HepG2 (cell line): ENCODE measurements around the gene WDR93. TPM values are rescaled to one million over a fixed set of nuclear protein-coding genes. Genes with fewer than 3 reads are reported as not detected.
A peak's percentile ranks its signal among the peaks of the same experiment; 100 is the strongest.

Experiments
- MAFF ChIP-seq: IDR thresholded peaks from 2 replicates; pipeline ENCODE4 v1.6.1; 2011; ENCODE audit warnings: low read depth, low read length, improper control_type of control experiment
- POGZ ChIP-seq: sonication (generic); formaldehyde crosslinking; IDR thresholded peaks from 2 replicates; pipeline ENCODE4 v1.4.0; 2020; ENCODE audit warnings: mild to moderate bottlenecking, missing genetic modification reagents
- RARG ChIP-seq: sonication (generic); formaldehyde crosslinking; IDR thresholded peaks from 2 replicates; pipeline ENCODE4 v1.4.0; 2020; ENCODE audit warnings: low read depth, mild to moderate bottlenecking, missing genetic modification reagents
- SIN3A ChIP-seq: IDR thresholded peaks from 2 replicates; pipeline ENCODE4 v1.6.1; 2011; ENCODE audit warnings: low read depth, mild to moderate bottlenecking, control low read depth, low read length, borderline replicate concordance
- SOX6 ChIP-seq, 2 experiments: fragments of 450-650 bp in 1 of 2; sonication (generic) in 1 of 2; formaldehyde crosslinking in 1 of 2; IDR thresholded peaks; 2 replicates each; pipeline versions ENCODE4 v1.4.0 to v1.6.1; 2017 to 2020; ENCODE audit warnings: antibody characterized with exemption in 1 of 2, mild to moderate bottlenecking in 1 of 2, missing genetic modification reagents in 1 of 2
- SRSF9 ChIP-seq: fragments of 200-400 bp; formaldehyde crosslinking; IDR thresholded peaks from 2 replicates; pipeline ENCODE4 v1.6.1; 2018; ENCODE audit warnings: borderline replicate concordance, mild to moderate bottlenecking, low read depth, low read length; ENCODE audit not compliant: insufficient read depth, poor library complexity, severe bottlenecking
- ZNF18 ChIP-seq: sonication (generic); formaldehyde crosslinking; IDR thresholded peaks from 2 replicates; pipeline ENCODE4 v1.8.0; 2022; ENCODE audit warnings: mild to moderate bottlenecking, missing genetic modification reagents; ENCODE audit not compliant: insufficient replicate concordance
- ZNF280D ChIP-seq: sonication (generic); formaldehyde crosslinking; IDR thresholded peaks from 2 replicates; pipeline ENCODE4 v1.5.1; 2020; ENCODE audit warnings: mild to moderate bottlenecking, missing genetic modification reagents
- ZNF318 ChIP-seq: sonication (generic); formaldehyde crosslinking; IDR thresholded peaks from 2 replicates; pipeline ENCODE4 v1.4.0; 2020; ENCODE audit warnings: mild to moderate bottlenecking, missing genetic modification reagents
- ZNF383 ChIP-seq: sonication (generic); formaldehyde crosslinking; IDR thresholded peaks from 2 replicates; pipeline ENCODE4 v1.4.0; 2020; ENCODE audit warnings: missing genetic modification reagents, mild to moderate bottlenecking, borderline replicate concordance
- ZNF639 ChIP-seq: conservative IDR thresholded peaks from 2 replicates; pipeline ENCODE4 v1.6.1; 2018; ENCODE audit warnings: missing genetic modification reagents
- ZNF652 ChIP-seq: IDR thresholded peaks from 2 replicates; pipeline ENCODE4 v1.6.1; 2016; ENCODE audit warnings: low read depth, borderline replicate concordance
- polyA plus RNA-seq, 8 experiments: library from polyadenylated mRNA; depleted of rRNA in 3 of 8; stranded (reverse) in 7 of 8; unstranded in 1 of 8; fragments of >200 nt; fragmentation: Illumina TruSeq in 4 of 8; extraction: Trizol in 4 of 8; gene quantifications; 2 replicates each; pipeline versions ENCODE4 v1.2.1 to v1.2.3, GENCODE V29; 2011 to 2016; ENCODE audit warnings: low read depth in 4 of 8, missing spikeins in 1 of 8, mixed read lengths in 1 of 8; ENCODE audit not compliant: insufficient read depth in 1 of 8
- total RNA-seq, 5 experiments: library from RNA; depleted of rRNA; stranded (reverse); fragments of >200 nt; fragmentation: Illumina TruSeq; extraction: Trizol; gene quantifications; 2 replicates each; pipeline ENCODE4 v1.2.3, GENCODE V29; 2016; ENCODE audit warnings: low read depth in 1 of 5

The WDR93 gene
- total and polyA plus RNA-seq, 2 of the 13 experiments (the other 11 are each of a cell fraction or from before 2014, with no cell fraction given) = 0.07 TPM; not detected in 1

- TF ChIP-seq ZNF318 (0 out of 2 replicates have a peak, but pooled peaks have one; percentile 40), SIN3A (no peak), ZNF639 (no peak), ZNF652 (no peak), POGZ (CRISPR knock-in tag) (peak; percentile 71), RARG (CRISPR knock-in tag) (no peak), SOX6 (IDR thresholded peaks at IDR 0.05) (no peak), SOX6 (CRISPR knock-in tag; IDR thresholded peaks at IDR 0.05) (no peak), MAFF (no peak), ZNF280D (CRISPR knock-in tag) (peak; percentile 71; the same call in 1 of the 2 replicates), ZNF383 (CRISPR knock-in tag) (no peak), ZNF18 (CRISPR knock-in tag) (no peak), SRSF9 (no peak)
Measured at GRCh38 chr15:89776274-89777072, 85.9 kb downstream of the WDR93 start, which contains the start of gene MESP2 (continued).
